SK-N-SH treated with all-trans-retinoic acid at 6 μM for 48 hours (cell line): ENCODE data around the gene TAP1.

Source experiments
- ATAC-seq: fragments of 200-7000 bp; cut with Tn5 transposase; 3 replicates; pipeline ENCODE4 v1.9.1; 2020; ENCODE audit warnings: mild to moderate bottlenecking, moderate library complexity
- ARNTL ChIP-seq: fragments of 450-650 bp; formaldehyde crosslinking; IDR thresholded peaks from 2 replicates; pipeline ENCODE4 v1.5.0; 2020; ENCODE audit warnings: low read depth, mild to moderate bottlenecking, moderate library complexity, borderline replicate concordance
- BACH2 ChIP-seq: fragments of 250-450 bp; sonication (Bioruptor Pico); IDR thresholded peaks from 2 replicates; pipeline ENCODE4 v1.9.0; 2021; ENCODE audit warnings: mild to moderate bottlenecking, borderline replicate concordance
- CREB5 ChIP-seq: fragments of 250-450 bp; sonication (Bioruptor Pico); IDR thresholded peaks from 2 replicates; pipeline ENCODE4 v1.5.1; 2020; ENCODE audit warnings: low read depth, mild to moderate bottlenecking, moderate library complexity
- CSDC2 ChIP-seq: fragments of 250-450 bp; sonication (Bioruptor Pico); IDR thresholded peaks from 2 replicates; pipeline ENCODE4 v1.5.0; 2020; ENCODE audit warnings: mild to moderate bottlenecking, moderate library complexity
- CSRNP3 ChIP-seq: fragments of 250-450 bp; sonication (Bioruptor Pico); IDR thresholded peaks from 2 replicates; pipeline ENCODE4 v1.5.1; 2021; ENCODE audit warnings: mild to moderate bottlenecking, moderate library complexity
- GLIS3 ChIP-seq: fragments of 250-450 bp; sonication (Bioruptor Pico); IDR thresholded peaks from 2 replicates; pipeline ENCODE4 v1.5.0; 2020; ENCODE audit warnings: mild to moderate bottlenecking, moderate library complexity
- ISL1 ChIP-seq: fragments of 250-450 bp; sonication (Bioruptor Pico); IDR thresholded peaks from 2 replicates; pipeline ENCODE4 v2.1.2; 2022; ENCODE audit warnings: mild to moderate bottlenecking, moderate library complexity
- PATZ1 ChIP-seq: fragments of 250-450 bp; sonication (Bioruptor Pico); IDR thresholded peaks from 2 replicates; pipeline ENCODE4 v1.8.0; 2020; ENCODE audit warnings: mild to moderate bottlenecking, moderate library complexity, borderline replicate concordance
- POU6F1 ChIP-seq: fragments of 250-450 bp; sonication (Bioruptor Pico); IDR thresholded peaks from 2 replicates; pipeline ENCODE4 v1.8.0; 2021; ENCODE audit warnings: low read depth, mild to moderate bottlenecking, moderate library complexity, borderline replicate concordance
- SNAI2 ChIP-seq: fragments of 250-450 bp; sonication (Bioruptor Pico); IDR thresholded peaks from 2 replicates; pipeline ENCODE4 v1.5.0; 2020; ENCODE audit warnings: mild to moderate bottlenecking, moderate library complexity
- TCF4 ChIP-seq: fragments of 250-450 bp; sonication (Bioruptor Pico); IDR thresholded peaks from 2 replicates; pipeline ENCODE4 v1.8.0; 2021; ENCODE audit warnings: mild to moderate bottlenecking, moderate library complexity, borderline replicate concordance
- TOX ChIP-seq: fragments of 250-450 bp; sonication (Bioruptor Pico); IDR thresholded peaks from 2 replicates; pipeline ENCODE4 v1.8.0; 2021; ENCODE audit warnings: mild to moderate bottlenecking, moderate library complexity, borderline replicate concordance
- TSHZ2 ChIP-seq: fragments of 250-450 bp; sonication (Bioruptor Pico); IDR thresholded peaks from 2 replicates; pipeline ENCODE4 v1.5.0; 2020; ENCODE audit warnings: mild to moderate bottlenecking, moderate library complexity
- ZFP3 ChIP-seq: fragments of 250-450 bp; sonication (Bioruptor Pico); IDR thresholded peaks from 2 replicates; pipeline ENCODE4 v1.5.0; 2020; ENCODE audit warnings: mild to moderate bottlenecking, moderate library complexity
- ZNF565 ChIP-seq: fragments of 450-650 bp; formaldehyde crosslinking; conservative IDR thresholded peaks from 2 replicates; pipeline ENCODE4 v1.5.0; 2020; ENCODE audit warnings: low read depth, mild to moderate bottlenecking, moderate library complexity
- ZNF70 ChIP-seq: fragments of 450-650 bp; formaldehyde crosslinking; IDR thresholded peaks from 2 replicates; pipeline ENCODE4 v1.5.0; 2020; ENCODE audit warnings: mild to moderate bottlenecking, moderate library complexity
- ZNF8 ChIP-seq: fragments of 450-650 bp; formaldehyde crosslinking; IDR thresholded peaks from 2 replicates; pipeline ENCODE4 v1.5.0; 2020; ENCODE audit warnings: mild to moderate bottlenecking, moderate library complexity

The TAP1 gene

GRCh38 chr6:32842021-32842650, 11.4 kb downstream of the TAP1 start (continued):
- TF ChIP-seq CREB5 (no peak), ARNTL (CRISPR knock-in tag) (no peak), GLIS3 (CRISPR knock-in tag) (no peak), CSRNP3 (CRISPR knock-in tag) (no peak), BACH2 (CRISPR knock-in tag) (no peak), TCF4 (CRISPR knock-in tag) (no peak), ZNF70 (CRISPR knock-in tag) (no peak), CSDC2 (CRISPR knock-in tag) (no peak)
- TF ChIP-seq, all 23 proteins: peak for 0

- ATAC-seq = no peak
- TF ChIP-seq PATZ1 (CRISPR knock-in tag) (no peak), ISL1 (CRISPR knock-in tag) (no peak), CSRNP3 (CRISPR knock-in tag) (no peak), ZNF8 (no peak), ZNF565 (CRISPR knock-in tag) (no peak), GLIS3 (CRISPR knock-in tag) (no peak), ARNTL (CRISPR knock-in tag) (no peak), BACH2 (CRISPR knock-in tag) (no peak)
These were observed 12.8 kb downstream of the TAP1 start for GRCh38 chr6:32840604-32841246.

- TF ChIP-seq ZNF8 (no peak), CSRNP3 (CRISPR knock-in tag) (no peak), POU6F1 (CRISPR knock-in tag) (no peak), TCF4 (CRISPR knock-in tag) (no peak), TOX (CRISPR knock-in tag) (no peak), CREB5 (no peak), ARNTL (CRISPR knock-in tag) (no peak), TSHZ2 (no peak), SNAI2 (CRISPR knock-in tag) (no peak), GLIS3 (CRISPR knock-in tag) (no peak), ZNF565 (CRISPR knock-in tag) (no peak), CSDC2 (CRISPR knock-in tag) (no peak), ZFP3 (CRISPR knock-in tag) (no peak)
- no peak for ATAC-seq
These were observed 14.1 kb downstream of the TAP1 start for GRCh38 chr6:32839356-32839755.
